GM12874 (cell line): ENCODE results near the gene LONP1.

Experiments
- TF ChIP-seq, protein P1 (sequence below): IDR thresholded peaks from 2 replicates; pipeline ENCODE4 v1.5.1; 2011; ENCODE audit warnings: low read depth, mild to moderate bottlenecking, control low read depth, low read length, moderate library complexity; ENCODE audit not compliant: insufficient read depth

Gene LONP1

DNA sequence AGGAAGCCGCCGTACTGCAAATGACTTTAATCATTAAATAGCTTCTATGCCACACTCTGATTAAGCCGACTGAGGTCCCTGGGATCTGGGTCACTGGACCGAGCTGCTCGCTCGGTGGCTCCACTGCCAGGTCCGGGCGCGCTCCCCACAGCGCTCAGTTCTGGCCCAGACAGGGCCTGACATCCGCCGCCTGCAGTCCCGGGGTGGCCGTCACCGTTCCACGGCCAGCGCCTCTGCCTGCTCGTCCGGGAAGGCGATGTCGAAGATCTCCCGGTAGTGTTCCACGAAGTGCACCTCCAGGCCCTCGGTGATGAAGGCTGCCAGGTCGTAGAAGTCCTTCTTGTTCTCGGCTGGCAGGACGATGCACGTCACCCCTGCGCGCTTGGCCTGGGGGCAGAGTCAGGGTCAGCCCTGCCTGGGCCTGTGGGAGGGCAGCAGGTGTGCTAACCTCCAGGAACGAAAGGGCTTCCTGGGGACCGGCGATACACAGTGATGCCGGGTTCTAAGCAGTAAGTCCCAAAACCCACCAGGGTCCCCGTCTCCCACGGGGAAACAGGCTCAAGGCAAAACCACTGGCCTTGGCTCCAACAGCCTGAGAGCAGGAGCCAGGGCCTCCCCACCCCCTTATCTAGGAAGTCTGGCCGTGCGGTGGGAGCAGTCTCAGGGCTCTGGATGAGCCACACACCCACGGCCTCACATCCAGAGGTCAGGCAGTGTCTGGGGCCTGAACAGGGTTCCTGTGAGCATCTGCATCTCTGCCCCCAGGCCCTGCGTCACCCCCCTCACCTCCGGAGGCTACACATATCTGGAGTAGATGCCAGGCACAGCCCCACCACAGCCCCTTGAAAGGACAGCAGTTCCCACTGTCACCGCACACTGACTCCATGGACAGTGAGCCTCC is 27.9 kb downstream of the LONP1 start:
- TF ChIP-seq, protein P1, sequence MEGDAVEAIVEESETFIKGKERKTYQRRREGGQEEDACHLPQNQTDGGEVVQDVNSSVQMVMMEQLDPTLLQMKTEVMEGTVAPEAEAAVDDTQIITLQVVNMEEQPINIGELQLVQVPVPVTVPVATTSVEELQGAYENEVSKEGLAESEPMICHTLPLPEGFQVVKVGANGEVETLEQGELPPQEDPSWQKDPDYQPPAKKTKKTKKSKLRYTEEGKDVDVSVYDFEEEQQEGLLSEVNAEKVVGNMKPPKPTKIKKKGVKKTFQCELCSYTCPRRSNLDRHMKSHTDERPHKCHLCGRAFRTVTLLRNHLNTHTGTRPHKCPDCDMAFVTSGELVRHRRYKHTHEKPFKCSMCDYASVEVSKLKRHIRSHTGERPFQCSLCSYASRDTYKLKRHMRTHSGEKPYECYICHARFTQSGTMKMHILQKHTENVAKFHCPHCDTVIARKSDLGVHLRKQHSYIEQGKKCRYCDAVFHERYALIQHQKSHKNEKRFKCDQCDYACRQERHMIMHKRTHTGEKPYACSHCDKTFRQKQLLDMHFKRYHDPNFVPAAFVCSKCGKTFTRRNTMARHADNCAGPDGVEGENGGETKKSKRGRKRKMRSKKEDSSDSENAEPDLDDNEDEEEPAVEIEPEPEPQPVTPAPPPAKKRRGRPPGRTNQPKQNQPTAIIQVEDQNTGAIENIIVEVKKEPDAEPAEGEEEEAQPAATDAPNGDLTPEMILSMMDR: no peak

DNA sequence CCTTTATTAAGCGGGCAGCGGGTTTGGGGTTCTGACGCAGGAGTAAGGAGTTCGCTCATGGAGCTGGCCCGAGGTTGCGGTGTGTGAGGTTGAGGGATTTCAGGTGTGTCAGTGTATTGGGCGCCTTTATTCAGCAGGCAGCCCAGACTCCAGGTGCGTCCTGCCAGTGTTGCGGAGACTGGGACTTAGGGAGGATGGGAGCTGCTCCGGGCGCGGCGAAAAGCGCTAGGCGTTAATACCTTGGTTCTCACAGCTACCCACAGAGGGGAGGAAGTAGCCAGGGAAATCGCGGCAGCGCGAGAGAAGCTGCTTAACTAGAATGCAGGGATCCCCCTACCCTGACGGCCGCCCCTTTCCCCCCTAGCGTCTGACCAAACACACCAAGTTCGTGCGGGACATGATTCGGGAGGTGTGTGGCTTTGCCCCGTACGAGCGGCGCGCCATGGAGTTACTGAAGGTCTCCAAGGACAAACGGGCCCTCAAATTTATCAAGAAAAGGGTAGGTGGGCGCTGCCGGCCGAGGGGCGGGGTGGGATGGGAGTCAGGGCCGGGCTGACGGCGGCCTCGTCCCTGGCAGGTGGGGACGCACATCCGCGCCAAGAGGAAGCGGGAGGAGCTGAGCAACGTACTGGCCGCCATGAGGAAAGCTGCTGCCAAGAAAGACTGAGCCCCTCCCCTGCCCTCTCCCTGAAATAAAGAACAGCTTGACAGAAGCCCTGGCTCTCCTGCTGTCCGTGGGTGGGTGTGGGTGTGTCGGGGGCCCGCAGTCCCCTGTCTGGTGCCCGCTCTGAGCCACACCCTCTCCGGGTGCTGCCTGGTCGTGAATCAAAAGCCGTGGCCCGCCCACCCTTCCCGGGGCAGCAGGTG is 28.8 kb downstream of the LONP1 start:
- TF ChIP-seq, protein P1: no peak

DNA sequence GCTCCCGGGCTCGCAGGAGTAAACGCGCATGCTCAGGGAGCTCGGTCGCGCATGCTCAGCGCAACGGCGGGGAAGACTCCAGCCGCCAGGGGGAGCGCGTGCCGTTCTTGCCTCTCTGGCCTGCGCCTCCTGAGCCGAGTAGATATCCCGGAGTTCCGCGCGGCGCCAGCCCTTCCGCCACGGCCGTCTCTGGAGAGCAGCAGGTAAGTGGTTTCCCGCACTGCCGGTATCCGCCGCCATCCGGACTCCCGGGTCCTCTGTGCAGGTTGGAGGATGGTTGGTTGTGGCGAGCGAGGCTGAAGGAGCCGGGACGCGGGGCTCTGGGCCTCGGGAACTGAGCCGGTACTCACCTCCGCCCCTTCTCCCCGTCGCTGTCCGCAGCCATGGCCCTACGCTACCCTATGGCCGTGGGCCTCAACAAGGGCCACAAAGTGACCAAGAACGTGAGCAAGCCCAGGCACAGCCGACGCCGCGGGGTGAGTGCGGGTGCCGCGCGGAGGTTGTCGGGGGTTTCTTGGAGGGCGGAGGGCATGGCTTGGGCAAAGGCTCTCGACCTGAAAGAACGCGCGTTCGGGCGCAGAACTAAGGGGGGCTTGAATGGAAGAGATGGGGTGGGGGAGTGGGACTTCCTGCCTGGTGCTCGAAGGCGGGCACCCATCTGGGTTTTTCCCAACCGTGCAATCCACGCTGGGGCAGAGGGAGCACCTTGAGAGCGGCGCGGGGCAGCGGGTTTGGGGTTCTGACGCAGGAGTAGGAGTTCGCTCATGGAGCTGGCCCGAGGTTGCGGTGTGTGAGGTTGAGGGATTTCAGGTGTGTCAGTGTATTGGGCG is 29.6 kb downstream of the LONP1 start, which contains the start of gene RPL36:
TSS of gene RPL36 (plus strand) at position 171 of the 830 bp plus-strand sequence. CDS start at position 384, 213 bp downstream.
- TF ChIP-seq, protein P1: peak; percentile 99

DNA sequence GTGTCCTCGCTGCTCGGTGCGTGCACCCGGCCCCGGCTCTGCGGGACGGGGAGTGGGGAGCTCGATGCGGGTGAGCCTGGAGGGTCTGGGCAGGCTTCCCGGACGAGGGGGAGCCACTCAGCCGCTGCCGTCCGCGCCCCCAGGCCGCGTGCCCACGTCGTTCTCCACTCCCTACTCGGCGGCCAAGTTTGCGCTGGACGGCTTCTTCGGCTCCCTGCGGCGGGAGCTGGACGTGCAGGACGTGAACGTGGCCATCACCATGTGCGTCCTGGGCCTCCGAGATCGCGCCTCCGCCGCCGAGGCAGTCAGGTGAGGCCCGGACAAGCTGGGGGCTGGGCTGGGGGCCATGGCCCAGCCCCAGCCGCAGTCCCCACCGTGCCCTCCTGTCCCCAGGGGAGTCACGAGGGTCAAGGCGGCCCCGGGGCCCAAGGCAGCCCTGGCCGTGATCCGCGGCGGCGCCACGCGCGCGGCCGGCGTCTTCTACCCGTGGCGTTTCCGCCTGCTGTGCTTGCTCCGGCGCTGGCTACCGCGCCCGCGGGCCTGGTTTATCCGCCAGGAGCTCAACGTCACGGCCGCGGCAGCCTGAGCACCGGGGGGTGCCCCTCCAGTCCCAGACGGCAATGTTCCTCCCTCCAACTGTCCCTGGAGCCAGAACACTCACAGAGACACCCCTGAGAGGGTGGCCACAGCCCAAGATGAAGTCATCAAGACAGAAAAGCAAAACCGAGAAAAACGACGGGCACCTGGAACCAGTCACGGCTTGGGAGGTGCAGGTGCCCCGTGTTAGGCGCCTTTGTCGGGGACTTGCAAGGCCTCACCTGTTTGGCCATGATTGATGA is 32.4 kb downstream of the LONP1 start:
- TF ChIP-seq, protein P1: no peak

DNA sequence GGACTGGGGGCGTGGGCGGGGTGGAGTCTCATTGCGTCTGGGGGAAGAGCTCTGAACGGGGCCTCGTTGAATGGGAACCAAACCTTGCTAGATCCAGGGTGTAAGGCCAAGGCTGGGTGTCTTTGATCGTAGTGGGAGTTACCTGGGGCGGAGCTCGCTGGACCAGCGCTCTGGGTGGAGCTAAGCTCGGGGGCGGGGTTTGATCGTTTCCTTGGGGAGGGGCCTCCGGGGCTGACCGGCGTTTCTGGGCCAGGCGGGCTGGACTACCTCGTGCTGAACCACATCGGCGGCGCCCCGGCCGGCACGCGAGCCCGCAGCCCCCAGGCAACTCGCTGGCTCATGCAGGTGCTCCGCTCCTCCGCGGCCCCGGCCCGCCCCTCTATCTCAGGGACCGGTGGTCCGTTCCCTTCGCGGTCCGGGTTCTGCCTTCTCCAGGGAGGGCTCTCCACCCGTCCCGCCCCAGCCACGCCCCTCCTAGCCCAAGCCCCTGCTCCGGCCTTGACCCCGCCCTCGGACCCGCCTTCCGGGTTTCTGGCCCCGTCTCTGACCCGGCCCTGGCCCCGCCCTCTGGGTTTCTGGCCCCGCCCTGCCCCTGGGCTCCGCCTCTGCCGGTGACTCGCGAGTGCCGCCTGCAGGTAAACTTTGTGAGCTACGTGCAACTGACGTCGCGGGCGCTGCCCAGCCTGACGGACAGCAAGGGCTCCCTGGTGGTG is 33.1 kb downstream of the LONP1 start:
- TF ChIP-seq, protein P1: peak; percentile 96

DNA sequence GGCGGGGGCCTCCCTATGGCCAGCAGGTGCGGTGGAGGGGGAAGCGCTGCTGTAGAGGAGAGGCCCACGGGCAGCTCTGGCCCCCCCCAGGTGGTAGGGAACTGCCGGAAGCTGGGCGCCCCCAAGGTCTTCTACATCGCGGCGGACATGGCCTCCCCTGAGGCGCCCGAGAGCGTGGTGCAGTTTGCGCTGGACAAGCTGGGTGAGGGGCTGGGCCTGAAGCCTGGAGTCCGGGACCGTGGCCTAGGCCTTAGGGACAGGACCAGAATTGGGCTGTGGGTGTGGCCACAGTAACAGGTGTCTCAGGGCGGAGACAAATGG is 33.7 kb downstream of the LONP1 start:
- TF ChIP-seq, protein P1: no peak
